Stimulated activated CD4-positive, alpha-beta T cell treated with anti-CD3 and anti-CD28 coated beads, TNF-alpha, amount 100 ng/mL, for 48 hours (primary cell): ENCODE measurements around the gene PPIL1.

Experiments used
- DNase-seq, 3 donors: peaks; one replicate each; pipeline ENCODE4 v3.0.0-alpha.2; 2020; ENCODE audit warnings: low read depth in 3 of 3

Gene PPIL1

DNA sequence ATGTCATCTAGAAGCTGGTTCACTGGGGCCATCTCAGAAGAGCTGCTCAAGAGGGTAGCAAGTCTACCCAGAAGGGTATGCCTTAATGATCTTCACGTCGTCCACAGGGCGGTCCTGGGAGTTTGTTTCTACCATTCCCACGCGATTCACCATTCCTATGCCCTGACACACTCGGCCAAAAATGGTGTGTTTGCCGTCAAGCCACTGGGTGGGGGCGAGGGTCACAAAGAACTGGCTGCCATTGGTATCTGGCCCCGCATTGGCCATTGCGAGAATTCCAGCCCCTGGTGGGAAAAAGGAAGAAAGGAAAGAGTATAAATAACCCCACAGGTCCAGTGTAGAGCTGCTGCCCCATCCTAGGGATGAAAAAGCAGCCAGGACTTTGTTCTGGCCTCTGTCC is 18.9 kb downstream of the PPIL1 start:
- DNase-seq = no peak

DNA sequence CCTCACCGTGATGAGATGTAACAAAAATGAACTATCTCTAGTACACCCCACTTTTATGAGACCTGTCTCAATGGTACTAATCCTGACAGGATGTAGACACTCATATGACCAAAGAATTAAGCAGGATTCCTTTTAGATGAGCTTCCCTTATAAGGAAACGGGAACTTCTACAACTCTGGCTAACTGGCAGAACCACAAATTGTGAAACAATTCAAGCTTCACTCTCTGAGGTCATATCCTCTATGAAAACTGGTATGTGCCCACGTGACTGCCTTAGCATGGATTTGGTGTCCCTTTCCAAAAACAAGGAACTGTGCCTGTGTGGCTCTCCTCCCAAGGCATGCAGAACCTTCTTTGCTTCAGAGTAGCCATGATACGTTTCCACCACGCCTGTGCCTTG is 21.3 kb downstream of the PPIL1 start:
- no peak for DNase-seq

DNA sequence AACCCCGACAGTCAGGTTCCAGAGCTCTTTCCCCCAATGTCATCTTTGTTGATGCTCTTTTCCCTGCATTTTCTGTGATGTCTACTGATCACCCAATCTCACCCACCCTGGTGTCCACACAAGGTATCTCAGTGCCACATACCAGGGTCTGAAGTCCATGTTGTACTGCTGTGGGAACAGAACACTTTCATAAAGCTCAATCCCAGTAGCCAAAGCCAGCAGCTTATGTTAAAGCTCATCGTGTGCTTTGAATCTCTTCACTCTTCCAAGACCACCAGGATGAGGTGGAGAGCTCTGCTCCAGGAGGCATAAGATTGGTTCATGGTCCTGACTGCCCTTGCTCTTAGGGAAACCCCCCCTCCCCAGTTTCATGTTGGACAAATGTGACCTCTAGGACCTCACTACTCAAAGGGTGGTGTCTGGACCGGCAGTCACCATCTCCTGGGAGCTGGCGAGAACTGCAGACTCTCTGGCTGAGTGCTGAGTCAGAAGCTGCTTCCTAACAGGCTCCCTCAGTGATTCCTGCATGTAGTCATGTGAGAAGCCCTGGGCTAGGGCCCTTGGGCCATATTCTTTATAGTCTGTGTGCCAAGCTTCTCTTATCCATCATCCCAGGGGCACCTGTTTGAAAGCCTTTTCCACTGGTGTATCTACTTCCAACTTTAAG is 22.0 kb downstream of the PPIL1 start:
- no peak for DNase-seq

DNA sequence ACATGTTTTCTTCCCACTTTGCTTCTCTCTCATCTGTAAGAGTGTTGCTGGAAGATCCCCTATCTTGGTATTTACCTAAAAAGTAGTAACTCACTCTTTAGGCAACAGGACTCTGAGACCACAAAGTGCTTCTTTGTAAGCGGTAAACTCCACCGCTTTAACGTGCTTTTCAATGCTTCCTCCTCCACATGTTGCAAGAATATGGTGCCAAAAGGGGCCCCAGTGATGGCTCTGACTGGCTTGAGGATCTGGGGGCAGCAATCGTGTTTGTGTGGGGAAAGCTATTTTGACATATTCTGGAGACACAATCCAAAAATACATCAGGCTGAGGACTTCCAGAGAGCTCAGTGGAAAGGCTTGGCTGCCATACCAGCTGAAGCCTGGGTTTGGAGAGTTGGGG is 23.0 kb downstream of the PPIL1 start:
- DNase-seq = no peak

DNA sequence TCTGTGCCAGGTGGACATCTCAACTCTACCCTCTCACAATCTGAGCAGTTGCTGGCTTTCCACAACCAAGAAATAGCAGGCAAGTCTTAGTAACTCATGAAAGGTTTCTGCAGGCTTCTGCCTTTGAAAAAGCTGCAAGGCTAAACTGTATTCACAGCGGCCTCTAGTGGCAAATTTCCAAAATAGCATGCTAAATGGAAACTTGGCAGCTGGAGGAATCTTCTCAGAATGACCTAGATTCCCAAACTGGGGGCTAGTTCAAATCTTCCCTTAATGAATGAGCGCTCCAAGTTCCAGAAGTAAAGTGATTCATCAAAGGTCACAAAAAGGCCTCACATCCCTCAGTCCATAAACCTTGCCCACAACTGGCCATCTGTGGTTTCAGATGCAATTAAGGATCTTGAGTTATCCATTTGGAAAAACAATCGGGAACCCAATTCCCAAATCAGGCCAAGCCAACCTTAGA is 23.4 kb downstream of the PPIL1 start:
- no peak for DNase-seq

DNA sequence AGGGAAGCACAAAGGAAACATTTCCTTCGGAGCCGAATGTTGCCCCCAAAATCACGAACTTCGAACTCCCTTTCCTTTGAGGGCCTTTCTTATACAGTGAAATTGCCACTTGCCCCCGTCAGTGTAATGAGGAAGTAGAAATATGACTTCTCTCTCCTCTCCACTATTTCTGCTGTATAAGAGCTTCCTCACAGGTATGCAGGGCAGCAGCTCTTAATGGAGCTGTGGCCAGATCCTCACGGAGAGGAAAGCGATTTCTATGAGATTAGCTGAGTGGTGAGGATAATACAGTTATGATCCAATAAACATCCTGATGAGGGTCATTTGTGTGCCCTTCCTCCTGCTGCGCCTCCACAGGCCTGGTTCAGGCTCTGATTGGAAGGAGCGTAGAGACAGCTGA is 24.6 kb downstream of the PPIL1 start:
- DNase-seq = no peak

DNA sequence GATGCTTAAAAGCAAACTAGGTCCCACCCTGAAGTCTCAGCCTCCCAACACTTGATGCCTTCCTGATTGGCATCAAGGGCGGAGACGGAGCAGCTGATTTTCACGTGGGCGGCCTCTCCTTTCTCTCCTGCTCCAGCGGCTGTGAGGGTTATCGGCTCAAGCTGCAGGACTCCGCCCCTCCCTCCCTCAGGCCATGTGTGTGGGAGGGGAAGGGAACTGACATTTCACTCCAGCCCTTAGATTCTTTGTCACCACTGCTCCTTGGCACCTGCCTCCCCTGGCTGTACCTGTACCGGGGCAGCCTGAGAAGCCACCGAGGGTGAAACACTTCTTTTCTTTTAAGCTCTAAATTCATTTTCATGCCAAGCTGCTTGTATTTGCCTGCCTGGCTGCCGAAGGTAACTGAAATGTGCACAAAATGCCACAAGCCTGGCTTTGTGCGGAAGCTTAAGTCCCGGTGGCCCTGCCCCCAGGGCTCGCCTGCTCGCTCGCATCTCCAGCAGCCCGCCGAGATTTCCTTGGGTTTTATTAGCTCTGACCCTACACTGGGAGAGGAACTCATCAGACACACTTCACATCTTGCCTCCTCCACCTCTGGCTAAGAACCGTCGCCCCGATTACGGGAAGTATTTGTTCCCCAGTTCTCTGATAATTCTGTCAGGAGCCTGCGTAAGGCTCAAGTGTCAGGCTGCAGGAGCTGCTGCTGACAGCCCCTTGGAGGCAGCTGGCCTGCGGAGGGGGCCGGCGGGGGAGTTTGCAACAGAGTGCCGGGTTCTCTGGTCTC is 25.8 kb downstream of the PPIL1 start:
- DNase-seq = no peak

DNA sequence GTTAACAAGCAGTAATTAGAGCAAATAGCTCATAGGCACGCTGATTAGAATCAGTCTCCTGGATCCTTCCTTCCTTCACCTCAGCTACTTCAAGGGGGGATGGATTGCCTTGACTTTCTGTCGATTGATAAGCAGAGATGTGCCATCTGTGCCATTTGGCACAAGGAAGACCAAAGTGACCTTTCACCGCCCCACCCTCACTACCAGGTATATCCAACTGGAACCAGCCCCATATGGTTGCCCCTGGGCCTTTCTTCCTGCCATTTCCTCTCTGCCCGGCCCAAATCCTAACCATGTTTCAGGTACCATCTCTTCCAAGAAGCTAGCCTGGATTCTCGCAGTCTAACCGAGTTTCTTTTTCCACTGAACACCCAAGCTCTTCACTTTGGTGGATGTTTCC is 26.6 kb downstream of the PPIL1 start:
- no peak for DNase-seq

DNA sequence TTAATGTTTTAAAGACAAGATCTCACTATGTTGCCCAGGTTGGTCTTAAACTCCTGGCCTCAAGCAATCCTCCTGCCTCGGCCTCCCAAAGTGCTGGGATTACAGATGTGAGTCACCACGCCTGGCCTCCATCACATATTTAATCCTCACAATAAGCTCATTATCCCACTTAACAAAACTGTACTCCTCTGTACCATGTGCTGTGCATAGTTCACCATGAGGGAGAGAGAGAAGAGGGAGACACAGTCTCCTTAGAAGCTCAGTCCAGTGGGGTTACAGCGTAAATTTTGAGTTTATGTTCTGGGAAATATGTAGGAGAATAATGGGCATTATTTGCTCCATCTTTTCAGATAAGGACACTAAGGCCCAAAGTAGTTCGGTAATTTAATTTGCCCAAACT is 27.5 kb downstream of the PPIL1 start:
- DNase-seq = no peak

DNA sequence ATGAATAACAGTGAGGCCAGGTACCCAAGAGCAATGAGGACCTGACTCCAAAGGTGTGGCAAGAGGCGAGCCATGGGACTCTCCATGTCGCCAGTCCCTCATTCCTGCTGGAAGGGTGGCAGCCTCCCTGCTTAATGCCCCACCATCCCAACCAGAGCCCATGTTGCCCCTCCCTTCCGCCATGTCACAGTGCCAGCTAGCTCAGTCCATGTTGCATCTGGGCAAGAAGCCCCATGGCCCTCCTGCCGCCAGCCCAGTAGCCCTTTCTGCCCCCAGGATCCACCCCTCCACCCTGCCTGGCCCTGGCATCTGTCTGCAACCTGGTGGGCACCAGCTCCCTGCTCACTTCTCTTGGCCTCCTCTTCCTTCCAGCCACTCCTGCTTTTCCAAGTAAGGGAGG is 29.4 kb downstream of the PPIL1 start:
- no peak for DNase-seq

DNA sequence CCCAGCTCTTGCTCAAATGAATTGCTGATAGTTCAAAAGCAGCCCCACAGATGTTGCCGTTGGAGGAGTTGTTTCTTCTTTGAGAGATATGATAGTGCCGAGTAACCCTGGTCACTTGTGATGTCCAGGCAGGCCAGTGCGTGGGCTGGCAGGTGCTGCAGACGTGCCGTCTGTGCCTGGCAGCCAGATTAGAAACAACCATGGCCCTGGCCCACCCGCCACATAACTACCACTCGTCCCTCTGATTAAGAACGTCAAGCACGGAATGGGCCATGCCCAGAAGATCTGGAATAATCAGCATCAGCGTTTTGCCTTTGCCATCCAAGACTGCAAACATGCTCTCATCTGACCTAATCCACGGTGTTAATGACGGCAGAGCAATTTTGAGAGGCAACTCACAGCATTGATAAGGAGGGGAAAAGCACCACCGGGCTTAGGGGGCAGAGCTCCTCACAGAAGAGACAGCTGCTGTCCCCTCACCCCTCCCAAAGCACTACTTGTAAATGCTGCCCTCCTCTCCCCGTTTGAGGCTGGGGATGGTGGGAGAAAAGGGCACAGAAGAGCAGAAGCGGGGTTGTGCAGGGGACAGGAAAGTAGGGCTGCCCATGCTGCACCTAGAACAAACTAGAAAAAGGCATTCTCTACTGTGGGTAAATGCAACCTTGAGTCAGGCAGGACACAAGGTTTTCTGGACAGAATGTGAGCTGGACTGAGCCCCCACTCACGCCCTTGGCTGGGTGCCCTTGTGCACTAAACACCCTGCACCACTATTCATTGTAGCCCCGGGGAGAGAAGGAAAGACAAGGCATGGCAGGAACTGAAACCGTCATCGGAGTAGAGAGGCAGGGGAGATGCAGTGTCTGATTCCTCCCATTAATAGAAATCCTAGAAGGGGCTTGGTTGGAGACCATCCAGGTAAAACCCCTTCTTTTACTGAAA is 30.1 kb downstream of the PPIL1 start:
- DNase-seq = no peak

DNA sequence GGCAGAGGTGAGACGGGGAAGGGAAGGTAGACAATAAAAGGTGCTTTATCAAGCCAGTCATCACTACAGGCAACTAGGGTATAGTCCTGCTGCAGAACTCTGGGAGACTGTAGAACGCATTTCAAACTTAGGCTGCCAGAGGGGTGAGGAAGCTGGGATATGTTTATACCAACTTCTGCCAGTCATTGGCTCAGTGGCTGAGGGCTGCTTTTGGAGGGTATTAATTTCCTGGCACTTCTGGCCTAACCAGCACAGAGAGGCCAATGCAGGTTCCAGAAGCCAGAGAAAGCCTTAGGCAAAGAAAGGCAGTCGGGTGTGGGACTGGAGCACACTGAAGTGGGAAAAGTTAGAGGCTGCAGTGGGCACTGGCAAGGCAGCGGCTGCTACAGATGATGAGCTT is 31.4 kb downstream of the PPIL1 start:
- no peak for DNase-seq

DNA sequence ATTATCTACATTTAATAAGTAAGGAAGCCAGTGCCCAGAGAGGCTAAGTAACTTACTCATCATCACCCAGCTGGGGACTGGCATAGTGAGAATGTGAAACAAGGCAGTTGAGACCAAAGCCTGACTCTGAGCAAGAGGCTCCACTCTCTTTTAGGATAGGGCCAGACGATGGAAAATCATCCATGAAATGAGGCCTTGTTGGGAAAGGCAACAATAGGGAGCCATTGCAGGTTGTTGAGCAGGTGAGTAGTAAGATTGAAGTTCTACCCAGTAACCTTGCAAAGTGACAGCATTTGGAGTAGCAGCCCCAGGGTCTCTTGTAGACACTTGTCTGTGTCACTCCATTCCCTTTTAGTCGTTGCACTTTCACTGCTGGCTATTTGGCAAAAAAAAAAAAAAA is 32.8 kb downstream of the PPIL1 start:
- no peak for DNase-seq

DNA sequence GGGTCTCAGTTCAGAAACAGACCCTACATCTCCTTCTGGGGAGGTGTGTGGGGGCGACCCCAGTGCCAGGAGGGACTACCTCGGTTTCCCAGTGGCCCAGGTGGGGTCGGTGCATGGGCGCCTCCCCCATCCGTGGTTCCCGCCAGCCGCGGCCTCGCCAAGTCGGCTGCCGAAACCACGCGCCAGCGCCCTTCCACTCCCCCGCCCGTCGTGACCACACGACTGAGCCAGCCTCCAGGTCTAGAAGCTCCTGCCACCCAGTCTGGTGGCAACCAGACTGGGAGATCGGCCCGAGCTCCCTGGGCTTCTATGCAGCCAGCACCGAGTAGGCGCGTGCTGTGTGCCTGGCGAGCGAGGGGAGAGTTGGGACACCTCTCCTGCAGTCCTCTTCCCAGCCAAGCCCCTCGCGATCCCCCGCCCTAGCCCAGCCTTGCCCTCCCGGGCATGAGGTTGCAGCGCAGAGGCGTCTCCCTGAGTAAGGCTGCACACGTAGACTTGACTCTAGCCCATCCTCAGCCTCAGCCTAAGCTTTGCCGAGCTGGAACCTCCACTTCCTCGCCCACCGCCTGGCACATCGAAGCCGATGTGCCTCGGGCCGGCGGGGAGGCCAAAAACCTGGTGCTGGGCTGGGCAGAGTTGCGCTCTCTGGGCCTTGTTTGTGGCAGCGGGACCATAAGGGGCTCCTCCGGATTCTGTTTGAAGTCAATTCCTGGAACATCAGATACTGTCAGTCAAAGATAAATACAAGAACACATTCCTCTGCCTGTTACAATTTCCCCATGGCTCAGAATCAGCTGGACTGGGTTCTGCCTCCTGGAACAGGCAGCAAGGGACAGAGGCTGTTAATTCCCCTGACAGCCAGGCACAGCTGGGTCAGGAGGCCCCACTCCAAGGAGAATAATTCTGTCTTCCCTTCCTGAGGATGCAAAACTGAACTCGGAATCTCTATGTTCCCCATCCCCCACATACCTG is 33.9 kb downstream of the PPIL1 start:
- DNase-seq = peak in 1 of 3 donors; percentile 8

DNA sequence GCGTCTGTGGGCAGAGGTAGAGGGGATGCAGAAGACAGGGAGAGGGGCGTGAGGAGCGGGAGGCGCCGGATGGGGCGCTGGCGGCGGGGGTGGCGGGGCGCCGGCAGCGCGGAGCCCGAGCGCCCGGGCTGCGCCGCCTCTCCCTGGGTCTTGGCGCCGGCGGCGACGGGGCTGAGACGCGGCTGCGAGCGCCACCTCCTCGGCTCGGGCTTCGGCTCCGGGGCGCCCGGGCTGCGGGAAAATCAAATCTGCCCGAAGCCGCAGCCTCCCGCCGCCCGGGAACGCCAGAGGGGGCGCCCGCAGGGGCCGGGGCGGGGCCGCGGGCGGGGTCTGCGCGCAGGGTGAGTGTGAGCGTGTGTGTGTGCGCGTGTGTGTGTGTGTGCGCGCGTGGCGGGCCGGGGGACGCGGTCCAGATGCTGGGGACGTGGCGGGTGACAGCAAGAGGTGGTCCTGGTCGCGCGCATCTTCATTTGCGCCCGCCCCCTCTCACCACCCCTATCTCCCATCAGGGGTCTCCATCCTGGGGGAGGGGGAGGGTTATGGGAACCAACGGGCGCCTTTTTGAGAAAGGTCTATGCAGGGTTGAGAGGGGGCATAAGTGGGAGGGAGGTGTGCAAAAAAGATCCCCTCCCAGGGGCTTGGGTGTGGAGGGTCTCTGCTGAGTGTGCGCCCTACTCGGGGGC is 34.7 kb downstream of the PPIL1 start:
- peak in 1 of 3 donors; percentile 27 for DNase-seq

DNA sequence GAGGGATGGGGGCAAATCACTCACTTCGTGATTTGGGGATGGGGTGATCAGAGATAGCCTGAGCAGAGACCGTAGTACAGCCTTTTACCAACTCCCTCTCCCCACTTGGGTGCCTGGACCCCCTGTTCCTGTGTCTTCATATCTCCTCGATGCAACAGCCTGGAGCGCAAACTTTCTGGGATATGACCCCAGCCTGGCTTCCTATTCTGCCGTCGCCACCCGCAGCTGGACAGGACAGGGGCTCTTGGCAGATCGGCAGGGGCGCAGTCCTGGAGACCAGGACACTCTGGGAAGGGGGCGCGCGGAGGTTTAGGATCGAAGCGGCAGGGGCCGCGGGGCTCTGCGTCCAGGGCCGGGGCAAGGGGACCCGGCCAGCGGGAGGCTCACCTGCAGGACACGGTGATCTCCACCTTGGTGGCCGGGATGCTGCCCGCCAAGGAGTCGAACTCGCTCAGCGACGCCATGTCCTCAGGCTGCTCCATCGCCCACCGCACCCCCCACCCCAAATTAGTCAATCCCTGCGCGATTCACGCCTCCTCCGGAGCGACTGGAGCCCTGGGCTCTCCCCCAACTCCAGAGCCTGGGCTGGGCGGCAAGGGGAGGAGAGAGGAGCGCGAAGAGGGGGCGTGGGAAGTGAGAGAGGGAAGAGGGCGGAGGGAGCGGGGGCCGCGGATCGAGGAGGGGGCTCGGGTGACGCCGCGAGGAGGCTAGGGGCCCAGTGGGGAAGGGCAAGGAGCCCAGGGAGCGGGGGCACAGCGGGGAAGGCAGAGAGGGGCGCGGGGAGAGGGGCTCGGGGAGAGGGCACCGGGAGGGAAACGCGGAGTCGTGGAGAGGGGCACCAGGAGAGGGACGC is 35.5 kb downstream of the PPIL1 start, which contains the start of gene CPNE5:
Gene CPNE5 (minus strand): TSS at position 549 of the 853 bp plus-strand sequence. CDS start 67 bp downstream, at position 482.
- no peak for DNase-seq

DNA sequence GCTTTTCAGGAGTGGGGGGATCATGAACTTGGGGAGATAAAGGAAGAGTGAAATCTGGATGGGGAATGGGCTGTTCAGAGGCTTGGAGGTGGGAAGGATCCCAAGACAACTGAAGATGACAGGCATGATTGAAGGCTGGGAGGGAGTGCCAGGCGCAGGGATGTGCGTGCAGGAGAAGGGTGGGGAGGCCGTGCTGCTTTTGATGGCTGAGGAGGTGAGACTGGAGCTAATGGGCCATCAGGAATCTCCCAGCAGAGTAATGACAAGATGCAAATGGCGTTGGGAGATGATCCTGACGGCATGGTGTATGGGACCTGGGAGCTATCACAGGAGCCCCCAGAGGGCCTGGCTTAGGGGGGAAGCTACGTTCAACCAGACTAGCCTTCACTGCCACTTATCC is 36.9 kb downstream of the PPIL1 start:
- no peak for DNase-seq

DNA sequence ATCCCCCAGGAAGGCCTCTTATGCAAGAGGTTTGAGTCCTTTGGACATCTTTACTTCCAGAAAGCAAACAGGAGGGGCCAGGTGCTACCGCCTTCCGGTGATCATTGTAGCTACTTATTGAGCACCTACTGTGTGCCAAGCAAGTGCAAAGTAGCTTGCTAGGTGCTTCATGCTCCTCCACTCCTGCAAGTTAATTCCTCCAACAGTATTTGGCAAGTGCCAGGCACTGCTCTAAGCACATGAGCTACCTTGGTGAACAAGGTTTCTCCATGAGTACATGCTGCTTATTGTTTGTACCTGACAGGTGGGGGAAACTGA is 37.6 kb downstream of the PPIL1 start:
- DNase-seq = no peak
